Panc1 (cell line): ENCODE data around the gene CCDC196. TPM values are rescaled to one million over a fixed set of nuclear protein-coding genes. Genes with fewer than 3 reads are reported as not detected.

Experiments used
- ATAC-seq: fragments of 200-7000 bp; cut with Tn5 transposase; 2 replicates; pipeline ENCODE4 v1.9.1; 2020; ENCODE audit warnings: mild to moderate bottlenecking, moderate library complexity
- BruUV-seq: library from RNA; stranded (reverse); fragments of 400-500 nt; replicated peaks from 2 replicates; lab custom pipeline; 2021; lab: Mats Ljungman, UMichigan
- CTCF ChIA-PET: fragments of 300-600 bp; sonication (Branson Sonifier 250); formaldehyde crosslinking; loops from one replicate; lab custom pipeline; 2022; ENCODE audit warnings: antibody characterized with exemption; lab: Charles Lee
- POLR2A ChIA-PET: fragments of 300-600 bp; sonication (Branson Sonifier 250); formaldehyde crosslinking; loops from one replicate; lab custom pipeline; 2022; ENCODE audit warnings: antibody characterized with exemption; lab: Charles Lee
- DNase-seq: peaks from one replicate; pipeline ENCODE4 v3.0.0-alpha.2; 2010; ENCODE audit warnings: low read depth, low spot score
- H3K27ac ChIP-seq: 2 replicates; pipeline ENCODE4 v1.5.1; 2011; ENCODE audit warnings: mild to moderate bottlenecking, low read length, inconsistent platforms
- H3K27me3 ChIP-seq: fragments of 200-500 bp; sonication (Bioruptor generic); 2 replicates; pipeline ENCODE4 v1.6.0; 2014; ENCODE audit warnings: low read length, inconsistent platforms; ENCODE audit not compliant: control insufficient read depth, insufficient read depth
- H3K36me3 ChIP-seq: fragments of 200-500 bp; sonication (Bioruptor generic); 2 replicates; pipeline ENCODE4 v1.5.1; 2014; ENCODE audit warnings: inconsistent platforms, mild to moderate bottlenecking, low read length, moderate library complexity; ENCODE audit not compliant: control insufficient read depth, insufficient read depth
- H3K4me1 ChIP-seq: 2 replicates; pipeline ENCODE4 v1.5.1; 2011; ENCODE audit warnings: inconsistent platforms, mild to moderate bottlenecking, low read length, moderate library complexity; ENCODE audit not compliant: control insufficient read depth, insufficient read depth
- H3K4me3 ChIP-seq, 2 experiments: 2 replicates each; pipeline ENCODE4 v1.5.1; 2011 to 2012; ENCODE audit warnings: low read depth in 2 of 2, low read length in 2 of 2, mild to moderate bottlenecking in 2 of 2, inconsistent platforms in 1 of 2, moderate library complexity in 1 of 2
- H3K9me3 ChIP-seq: fragments of 200-500 bp; sonication (Bioruptor generic); 2 replicates; pipeline ENCODE4 v1.5.1; 2014; ENCODE audit warnings: low read depth, mild to moderate bottlenecking, inconsistent platforms, low read length, moderate library complexity; ENCODE audit not compliant: control insufficient read depth, insufficient read depth
- CTCF ChIP-seq: fragments of 450-650 bp; IDR thresholded peaks from 2 replicates; pipeline ENCODE4 v1.5.1; 2017; ENCODE audit warnings: mild to moderate bottlenecking
- POLR2AphosphoS5 ChIP-seq: IDR thresholded peaks from 2 replicates; pipeline ENCODE4 v1.6.1; 2012; ENCODE audit warnings: mild to moderate bottlenecking, low read depth, low read length, moderate library complexity
- REST ChIP-seq, 2 experiments: IDR thresholded peaks; 2 replicates each; pipeline ENCODE4 v1.6.1; 2011 to 2012; ENCODE audit warnings: low read depth in 2 of 2, control low read depth in 1 of 2, low read length in 1 of 2, mild to moderate bottlenecking in 1 of 2, moderate library complexity in 1 of 2; ENCODE audit not compliant: insufficient read depth in 1 of 2
- SIN3A ChIP-seq: IDR thresholded peaks from 2 replicates; pipeline ENCODE4 v1.6.1; 2012; ENCODE audit warnings: low read depth, mild to moderate bottlenecking, low read length, moderate library complexity, borderline replicate concordance; ENCODE audit not compliant: insufficient read depth
- TCF7L2 ChIP-seq: IDR thresholded peaks from 2 replicates; pipeline ENCODE4 v1.6.1; 2011; ENCODE audit warnings: mild to moderate bottlenecking, low read depth, low read length, inconsistent platforms
- in situ Hi-C: cut with HindIII; loops from 2 replicates; pipeline ENCODE4 v1.10.0; 2016; ENCODE audit warnings: low sequenced_read_pairs, low pct_unique_long_range_greater_than_20kb
- intact Hi-C: fragments of 100-400 bp; cut with micrococcal nuclease; formaldehyde crosslinking; loops from one replicate; pipeline ENCODE4 v1.10.0; 2022; ENCODE audit not compliant: unreplicated experiment
- total RNA-seq: library from RNA; stranded (reverse); gene quantifications from one replicate; pipeline ENCODE4 v1.2.1, GENCODE V29; 2021; ENCODE audit not compliant: unreplicated experiment

The CCDC196 gene
- total RNA-seq, 1 experiment from 2014 or later: not detected

GRCh38 chr14:66540038-66540437, 53.9 kb downstream of the CCDC196 start:
- intact Hi-C loops: no loop called here
- no peaks in the 10 kb centered on the region; the same call in 1 of the 2 replicates for H3K4me1 ChIP-seq
- no peaks in the 10 kb centered on the region for H3K9me3 ChIP-seq
- no peaks in the 10 kb centered on the region for H3K36me3 ChIP-seq
- no peaks in the 10 kb centered on the region for H3K27me3 ChIP-seq
- CTCF ChIA-PET: no interaction called here
- H3K4me3 ChIP-seq: no peak overlapping the region
- TF ChIP-seq TCF7L2 (no peak), CTCF (no peak), POLR2AphosphoS5 (no peak), SIN3A (no peak), REST (IDR thresholded peaks at IDR 0.05; ENCODE audit: insufficient read depth in 1 of 2, low read depth in 2 of 2, low read length in 1 of 2) (no peak)
- H3K27ac ChIP-seq: no peak overlapping the region
- in situ Hi-C loops: no loop called here
- no TSS peak for BruUV-seq
- POLR2A ChIA-PET: no interaction called here
- DNase-seq (no peak), ATAC-seq (no peak)

GRCh38 chr14:66541627-66542026, 55.5 kb downstream of the CCDC196 start:
- ATAC-seq (no peak), DNase-seq (no peak)
- BruUV-seq: TSS peak; percentile 46
- in situ Hi-C loops: no loop called here
- intact Hi-C loops: no loop called here
- CTCF ChIA-PET: no interaction called here
- TF ChIP-seq REST (IDR thresholded peaks at IDR 0.05; ENCODE audit: insufficient read depth in 1 of 2, low read depth in 2 of 2, low read length in 1 of 2) (peak in 1 of 2 experiments; percentile 54; a peak in 2 of 4 replicates), SIN3A (no peak)
- POLR2A ChIA-PET: interaction anchor here (0.6 kb wide), 1 partner anchor 38 kb away, joined by 4 read pairs; no protein-coding TSS in a partner anchor
- Histone ChIP-seq H3K27me3 (no peaks in the 10 kb centered on the region), H3K9me3 (no peaks in the 10 kb centered on the region), H3K4me1 (no peaks in the 10 kb centered on the region; the same call in 1 of the 2 replicates), H3K36me3 (no peaks in the 10 kb centered on the region), H3K4me3 (no peak overlapping the region), H3K27ac (no peak overlapping the region)
